ENCODE data around the gene ANKDD1B.

Gene ANKDD1B

GRCh38 chr5:75662061-75662460, 50.8 kb downstream of the ANKDD1B start:
- Histone ChIP-seq H3K9ac (ENCODE audit: low read depth, low read length) (no peak overlapping the region), H3K9me3 (ENCODE audit: control insufficient read depth, insufficient read depth, low read length) (no peaks in the 10 kb centered on the region), H3K27ac (ENCODE audit: low read depth, low read length) (no peak overlapping the region), H3K4me1 (ENCODE audit: control insufficient read depth, insufficient read depth, low read length) (no peaks in the 10 kb centered on the region), H3K27me3 (ENCODE audit: control insufficient read depth, insufficient read depth, low read length) (no peaks in the 10 kb centered on the region), H3K4me3 (ENCODE audit: low read depth, low read length) (no peak overlapping the region), H3K36me3 (ENCODE audit: control insufficient read depth, insufficient read depth, low read length) (no peaks in the 10 kb centered on the region)

GRCh38 chr5:75663579-75664284, 52.5 kb downstream of the ANKDD1B start:
- Histone ChIP-seq H3K36me3 (ENCODE audit: control insufficient read depth, insufficient read depth, low read length) (no peaks in the 10 kb centered on the region), H3K4me1 (ENCODE audit: control insufficient read depth, insufficient read depth, low read length) (peaks cover 4% of the 10 kb centered on the region; the same call in 1 of the 2 replicates), H3K9me3 (ENCODE audit: control insufficient read depth, insufficient read depth, low read length) (no peaks in the 10 kb centered on the region), H3K27ac (ENCODE audit: low read depth, low read length) (no peak overlapping the region), H3K27me3 (ENCODE audit: control insufficient read depth, insufficient read depth, low read length) (no peaks in the 10 kb centered on the region), H3K9ac (ENCODE audit: low read depth, low read length) (no peak overlapping the region), H3K4me3 (ENCODE audit: low read depth, low read length) (no peak overlapping the region)

- Histone ChIP-seq H3K4me1 (ENCODE audit: control insufficient read depth, insufficient read depth, low read length) (peaks cover 16% of the 10 kb centered on the region), H3K27me3 (ENCODE audit: control insufficient read depth, insufficient read depth, low read length) (no peaks in the 10 kb centered on the region), H3K4me3 (ENCODE audit: low read depth, low read length) (no peak overlapping the region), H3K9me3 (ENCODE audit: control insufficient read depth, insufficient read depth, low read length) (no peaks in the 10 kb centered on the region), H3K27ac (ENCODE audit: low read depth, low read length) (no peak overlapping the region), H3K36me3 (ENCODE audit: control insufficient read depth, insufficient read depth, low read length) (no peaks in the 10 kb centered on the region), H3K9ac (ENCODE audit: low read depth, low read length) (no peak overlapping the region)
Observed at GRCh38 chr5:75664979-75665378, 53.7 kb downstream of the ANKDD1B start.

- Histone ChIP-seq H3K27ac (ENCODE audit: low read depth, low read length) (no peak overlapping the region), H3K27me3 (ENCODE audit: control insufficient read depth, insufficient read depth, low read length) (no peaks in the 10 kb centered on the region), H3K4me3 (ENCODE audit: low read depth, low read length) (no peak overlapping the region), H3K4me1 (ENCODE audit: control insufficient read depth, insufficient read depth, low read length) (peaks cover 16% of the 10 kb centered on the region), H3K9ac (ENCODE audit: low read depth, low read length) (no peak overlapping the region), H3K36me3 (ENCODE audit: control insufficient read depth, insufficient read depth, low read length) (no peaks in the 10 kb centered on the region), H3K9me3 (ENCODE audit: control insufficient read depth, insufficient read depth, low read length) (no peaks in the 10 kb centered on the region)
Observed at GRCh38 chr5:75666801-75667200, 55.5 kb downstream of the ANKDD1B start.

GRCh38 chr5:75667586-75667985, 56.3 kb downstream of the ANKDD1B start:
- Histone ChIP-seq H3K9ac (ENCODE audit: low read depth, low read length) (no peak overlapping the region), H3K4me1 (ENCODE audit: control insufficient read depth, insufficient read depth, low read length) (peaks cover 16% of the 10 kb centered on the region), H3K36me3 (ENCODE audit: control insufficient read depth, insufficient read depth, low read length) (no peaks in the 10 kb centered on the region), H3K9me3 (ENCODE audit: control insufficient read depth, insufficient read depth, low read length) (no peaks in the 10 kb centered on the region), H3K27me3 (ENCODE audit: control insufficient read depth, insufficient read depth, low read length) (no peaks in the 10 kb centered on the region), H3K4me3 (ENCODE audit: low read depth, low read length) (no peak overlapping the region), H3K27ac (ENCODE audit: low read depth, low read length) (no peak overlapping the region)

- Histone ChIP-seq H3K36me3 (ENCODE audit: control insufficient read depth, insufficient read depth, low read length) (no peaks in the 10 kb centered on the region), H3K27ac (ENCODE audit: low read depth, low read length) (peak overlapping the region; percentile 78), H3K4me1 (ENCODE audit: control insufficient read depth, insufficient read depth, low read length) (peaks cover 16% of the 10 kb centered on the region), H3K9me3 (ENCODE audit: control insufficient read depth, insufficient read depth, low read length) (no peaks in the 10 kb centered on the region), H3K4me3 (ENCODE audit: low read depth, low read length) (no peak overlapping the region), H3K27me3 (ENCODE audit: control insufficient read depth, insufficient read depth, low read length) (no peaks in the 10 kb centered on the region), H3K9ac (ENCODE audit: low read depth, low read length) (no peak overlapping the region)
Observed at GRCh38 chr5:75668445-75668844, 57.2 kb downstream of the ANKDD1B start.

- no peaks in the 10 kb centered on the region for H3K9me3 ChIP-seq (ENCODE audit: control insufficient read depth, insufficient read depth, low read length)
- no peaks in the 10 kb centered on the region for H3K27me3 ChIP-seq (ENCODE audit: control insufficient read depth, insufficient read depth, low read length)
- peak overlapping the region; percentile 78 for H3K27ac ChIP-seq (ENCODE audit: low read depth, low read length)
- H3K36me3 ChIP-seq (ENCODE audit: control insufficient read depth, insufficient read depth, low read length) = peaks cover under 1% of the 10 kb centered on the region; the same call in 1 of the 2 replicates
- H3K9ac ChIP-seq (ENCODE audit: low read depth, low read length) = no peak overlapping the region
- H3K4me1 ChIP-seq (ENCODE audit: control insufficient read depth, insufficient read depth, low read length) = peaks cover 16% of the 10 kb centered on the region
- no peak overlapping the region for H3K4me3 ChIP-seq (ENCODE audit: low read depth, low read length)
Observed at GRCh38 chr5:75668977-75669689, 57.9 kb downstream of the ANKDD1B start.

GRCh38 chr5:75670577-75670976, 59.3 kb downstream of the ANKDD1B start:
- Histone ChIP-seq H3K9ac (ENCODE audit: low read depth, low read length) (no peak overlapping the region), H3K27me3 (ENCODE audit: control insufficient read depth, insufficient read depth, low read length) (no peaks in the 10 kb centered on the region), H3K27ac (ENCODE audit: low read depth, low read length) (no peak overlapping the region)

GRCh38 chr5:75671506-75671905, 60.3 kb downstream of the ANKDD1B start:
- H3K36me3 ChIP-seq (ENCODE audit: control insufficient read depth, insufficient read depth, low read length) = peaks cover 20% of the 10 kb centered on the region; the same call in 1 of the 2 replicates
- H3K4me1 ChIP-seq (ENCODE audit: control insufficient read depth, insufficient read depth, low read length) = peaks cover 16% of the 10 kb centered on the region
- no peak overlapping the region for H3K4me3 ChIP-seq (ENCODE audit: low read depth, low read length)
- no peaks in the 10 kb centered on the region for H3K9me3 ChIP-seq (ENCODE audit: control insufficient read depth, insufficient read depth, low read length)
- no peaks in the 10 kb centered on the region for H3K27me3 ChIP-seq (ENCODE audit: control insufficient read depth, insufficient read depth, low read length)
- H3K27ac ChIP-seq (ENCODE audit: low read depth, low read length) = no peak overlapping the region
- no peak overlapping the region for H3K9ac ChIP-seq (ENCODE audit: low read depth, low read length)

More at GRCh38 chr5:75670577-75670976, 59.3 kb downstream of the ANKDD1B start:
- no peaks in the 10 kb centered on the region for H3K9me3 ChIP-seq (ENCODE audit: control insufficient read depth, insufficient read depth, low read length)
- no peak overlapping the region for H3K4me3 ChIP-seq (ENCODE audit: low read depth, low read length)
- peaks cover 16% of the 10 kb centered on the region for H3K4me1 ChIP-seq (ENCODE audit: control insufficient read depth, insufficient read depth, low read length)
- peaks cover 11% of the 10 kb centered on the region; the same call in 1 of the 2 replicates for H3K36me3 ChIP-seq (ENCODE audit: control insufficient read depth, insufficient read depth, low read length)

- H3K27me3 ChIP-seq (ENCODE audit: control insufficient read depth, insufficient read depth, low read length) = no peaks in the 10 kb centered on the region
- no peak overlapping the region for H3K27ac ChIP-seq (ENCODE audit: low read depth, low read length)
- H3K9me3 ChIP-seq (ENCODE audit: control insufficient read depth, insufficient read depth, low read length) = no peaks in the 10 kb centered on the region
- no peak overlapping the region for H3K4me3 ChIP-seq (ENCODE audit: low read depth, low read length)
- H3K9ac ChIP-seq (ENCODE audit: low read depth, low read length) = no peak overlapping the region
- peaks cover 16% of the 10 kb centered on the region; the same call in 1 of the 2 replicates for H3K4me1 ChIP-seq (ENCODE audit: control insufficient read depth, insufficient read depth, low read length)
- H3K36me3 ChIP-seq (ENCODE audit: control insufficient read depth, insufficient read depth, low read length) = peaks cover 20% of the 10 kb centered on the region; the same call in 1 of the 2 replicates
Observed at GRCh38 chr5:75672616-75673015, 61.4 kb downstream of the ANKDD1B start.

GRCh38 chr5:75675783-75676182, 64.5 kb downstream of the ANKDD1B start:
- Histone ChIP-seq H3K4me1 (ENCODE audit: control insufficient read depth, insufficient read depth, low read length) (no peaks in the 10 kb centered on the region), H3K4me3 (ENCODE audit: low read depth, low read length) (no peak overlapping the region), H3K27ac (ENCODE audit: low read depth, low read length) (no peak overlapping the region), H3K9me3 (ENCODE audit: control insufficient read depth, insufficient read depth, low read length) (no peaks in the 10 kb centered on the region), H3K27me3 (ENCODE audit: control insufficient read depth, insufficient read depth, low read length) (no peaks in the 10 kb centered on the region), H3K36me3 (ENCODE audit: control insufficient read depth, insufficient read depth, low read length) (peaks cover 20% of the 10 kb centered on the region; the same call in 1 of the 2 replicates), H3K9ac (ENCODE audit: low read depth, low read length) (no peak overlapping the region)

Data from HUES48 (cell line).